NT2/D1 (cell line): ENCODE results near the gene KDM6B.

Source experiments
- DNase-seq: peaks from one replicate; pipeline ENCODE4 v3.0.0-alpha.2; 2011; ENCODE audit warnings: low read depth, low spot score
- H3K27me3 ChIP-seq: 2 replicates; pipeline ENCODE4 v1.6.0; 2011; ENCODE audit warnings: mild to moderate bottlenecking; ENCODE audit not compliant: insufficient read length, insufficient read depth
- H3K36me3 ChIP-seq: 2 replicates; pipeline ENCODE4 v1.6.1; 2011; ENCODE audit warnings: mild to moderate bottlenecking, low read length, mixed read lengths; ENCODE audit not compliant: insufficient read depth, insufficient read length
- H3K4me1 ChIP-seq: 2 replicates; pipeline ENCODE4 v1.5.1; 2011; ENCODE audit not compliant: insufficient read depth, insufficient read length
- H3K4me3 ChIP-seq: 2 replicates; pipeline ENCODE4 v1.5.1; 2011; ENCODE audit warnings: low read depth; ENCODE audit not compliant: insufficient read length
- H3K9ac ChIP-seq: 2 replicates; pipeline ENCODE4 v1.6.0; 2011; ENCODE audit warnings: low read depth; ENCODE audit not compliant: insufficient read length
- H3K9me3 ChIP-seq: 2 replicates; pipeline ENCODE4 v1.5.1; 2011; ENCODE audit warnings: mild to moderate bottlenecking, low read length; ENCODE audit not compliant: insufficient read depth
- SUZ12 ChIP-seq: IDR thresholded peaks from 2 replicates; pipeline ENCODE4 v1.6.1; 2011; ENCODE audit not compliant: insufficient read length, insufficient read depth; ENCODE audit errors: extremely low read depth
- YY1 ChIP-seq: IDR thresholded peaks from 2 replicates; pipeline ENCODE4 v1.6.1; 2011; ENCODE audit not compliant: insufficient read length, insufficient read depth
- ZNF274 ChIP-seq: IDR thresholded peaks from 2 replicates; pipeline ENCODE4 v1.6.1; 2011; ENCODE audit warnings: mild to moderate bottlenecking, low read depth, low read length

KDM6B gene

DNA sequence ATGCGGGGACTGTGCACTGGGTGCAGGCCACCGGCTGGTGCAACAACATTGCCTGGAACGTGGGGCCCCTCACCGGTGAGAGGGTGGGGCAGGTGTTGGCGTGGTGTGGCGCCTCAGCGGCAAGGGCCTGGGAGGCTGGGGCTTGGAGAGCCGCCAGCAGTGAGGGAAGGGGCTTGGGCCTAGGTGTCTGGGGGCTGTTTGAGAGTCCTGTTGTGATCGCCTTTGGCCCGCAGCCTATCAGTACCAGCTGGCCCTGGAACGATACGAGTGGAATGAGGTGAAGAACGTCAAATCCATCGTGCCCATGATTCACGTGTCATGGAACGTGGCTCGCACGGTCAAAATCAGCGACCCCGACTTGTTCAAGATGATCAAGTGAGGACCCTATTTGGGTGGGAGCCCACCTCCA, 18.2 kb downstream of the KDM6B start:
- Histone ChIP-seq H3K27me3 (no peaks in the 10 kb centered on the region), H3K36me3 (peaks cover 47% of the 10 kb centered on the region), H3K4me1 (peaks cover 6% of the 10 kb centered on the region), H3K4me3 (no peak overlapping the region), H3K9ac (peak overlapping the region; percentile 64), H3K9me3 (no peaks in the 10 kb centered on the region)
- no peak for DNase-seq
- no peak for TF ChIP-seq ZNF274
- TF ChIP-seq YY1, result no peak

GRCh38 chr17:7852919-7853690, 19.1 kb downstream of the KDM6B start:
- Histone ChIP-seq H3K36me3 (peaks cover 45% of the 10 kb centered on the region), H3K4me1 (peaks cover 6% of the 10 kb centered on the region), H3K27me3 (no peaks in the 10 kb centered on the region), H3K9me3 (no peaks in the 10 kb centered on the region), H3K4me3 (no peak overlapping the region), H3K9ac (no peak overlapping the region)
- DNase-seq, result no peak
- TF ChIP-seq ZNF274 (no peak), YY1 (no peak), SUZ12 (no peak)

GRCh38 chr17:7853691-7854038, 19.6 kb downstream of the KDM6B start:
- TF ChIP-seq YY1, result no peak
- TF ChIP-seq ZNF274, result no peak
- TF ChIP-seq SUZ12, result no peak

GRCh38 chr17:7854078-7854777, 20.2 kb downstream of the KDM6B start:
- TF ChIP-seq YY1 (no peak), ZNF274 (no peak), SUZ12 (no peak)
- no peak for DNase-seq
- Histone ChIP-seq H3K4me1 (peaks cover 6% of the 10 kb centered on the region), H3K27me3 (no peaks in the 10 kb centered on the region), H3K4me3 (peak overlapping the region; percentile 11), H3K36me3 (peaks cover 44% of the 10 kb centered on the region), H3K9me3 (no peaks in the 10 kb centered on the region), H3K9ac (peak overlapping the region; percentile 32)

More at GRCh38 chr17:7853691-7854038, 19.6 kb downstream of the KDM6B start:
- Histone ChIP-seq H3K4me1 (peaks cover 6% of the 10 kb centered on the region), H3K4me3 (no peak overlapping the region), H3K36me3 (peaks cover 45% of the 10 kb centered on the region), H3K9ac (no peak overlapping the region), H3K27me3 (no peaks in the 10 kb centered on the region), H3K9me3 (no peaks in the 10 kb centered on the region)
- no peak for DNase-seq

DNA sequence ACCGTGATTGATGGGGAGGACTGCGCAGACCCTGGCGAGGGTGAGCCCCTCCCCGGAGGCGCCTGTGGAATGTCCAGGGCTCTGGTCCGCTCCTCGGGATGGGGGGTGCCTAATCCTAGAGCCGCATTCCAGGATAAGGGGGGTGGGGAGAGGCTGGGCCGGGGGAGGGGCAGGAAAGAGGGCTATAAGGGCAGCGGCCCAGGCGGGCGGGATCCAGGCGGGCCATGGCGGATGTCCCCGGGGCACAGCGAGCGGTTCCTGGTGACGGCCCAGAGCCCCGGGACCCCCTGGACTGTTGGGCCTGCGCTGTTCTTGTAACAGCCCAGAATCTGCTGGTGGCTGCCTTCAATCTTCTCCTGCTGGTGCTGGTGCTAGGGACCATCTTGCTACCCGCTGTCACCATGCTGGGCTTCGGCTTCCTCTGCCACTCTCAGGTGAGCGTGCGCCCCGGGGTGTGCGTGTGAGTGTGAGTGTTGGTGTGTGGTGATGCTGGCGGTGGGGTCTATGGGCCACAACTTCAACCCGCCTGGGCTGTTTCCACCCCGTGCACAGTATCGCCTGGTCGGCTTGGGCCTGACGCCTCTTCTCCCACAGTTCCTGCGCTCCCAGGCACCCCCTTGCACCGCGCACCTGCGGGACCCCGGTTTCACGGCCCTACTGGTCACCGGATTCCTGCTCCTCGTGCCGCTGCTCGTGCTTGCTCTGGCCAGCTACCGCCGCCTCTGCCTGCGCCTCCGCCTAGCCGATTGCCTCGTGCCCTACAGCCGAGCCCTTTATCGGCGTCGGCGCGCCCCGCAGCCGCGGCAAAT, 21.0 kb downstream of the KDM6B start, which contains the start of gene TMEM88:
Gene TMEM88, plus strand, starts transcription at position 216 of the 809 bp plus-strand sequence. Its CDS starts 9 bp downstream, at position 225.
- DNase-seq, result no peak
- H3K27me3 ChIP-seq, result no peaks in the 10 kb centered on the region
- peak within 1 kb of the TSS; percentile 57 for H3K4me3 ChIP-seq
- no peaks in the 10 kb centered on the region for H3K9me3 ChIP-seq
- TF ChIP-seq YY1, result no peak
- no peak for TF ChIP-seq ZNF274
- no peak for TF ChIP-seq SUZ12
- peak within 1 kb of the TSS; percentile 76 for H3K9ac ChIP-seq
- H3K36me3 ChIP-seq, result peaks cover 44% of the 10 kb centered on the region
- peaks cover 6% of the 10 kb centered on the region for H3K4me1 ChIP-seq

- H3K4me1 ChIP-seq, result peaks cover 6% of the 10 kb centered on the region
- H3K9me3 ChIP-seq, result no peaks in the 10 kb centered on the region
- peaks cover 44% of the 10 kb centered on the region for H3K36me3 ChIP-seq
- H3K4me3 ChIP-seq, result peak overlapping the region; percentile 57
- H3K9ac ChIP-seq, result peak overlapping the region; percentile 76
- TF ChIP-seq SUZ12 (no peak), YY1 (no peak), ZNF274 (no peak)
- DNase-seq, result no peak
- H3K27me3 ChIP-seq, result no peaks in the 10 kb centered on the region
These were observed 21.6 kb downstream of the KDM6B start for GRCh38 chr17:7855660-7856010.
